Ectodermal cell (in vitro differentiated cells): ENCODE measurements around the gene FAM13C.
"Not testable (repeated sequence)": the region's sequence is repeated elsewhere in the genome, so short reads cannot be mapped to it uniquely, and the experiment has no call there.

Experiments used
- H3K27ac ChIP-seq: 2 replicates; pipeline ENCODE4 v1.7.0; 2013; ENCODE audit warnings: mild to moderate bottlenecking, low read depth, low read length; ENCODE audit not compliant: insufficient read depth, poor library complexity, severe bottlenecking
- H3K27me3 ChIP-seq: 2 replicates; pipeline ENCODE4 v1.7.0; 2013; ENCODE audit warnings: mild to moderate bottlenecking, low read length; ENCODE audit not compliant: insufficient read depth, control insufficient read depth, poor library complexity, severe bottlenecking
- H3K36me3 ChIP-seq: one replicate; pipeline ENCODE4 v1.7.0; 2013; ENCODE audit warnings: low read length; ENCODE audit not compliant: control insufficient read depth, insufficient read depth
- H3K4me1 ChIP-seq: one replicate; pipeline ENCODE4 v1.7.0; 2013; ENCODE audit warnings: low read length; ENCODE audit not compliant: control insufficient read depth, insufficient read depth
- H3K4me3 ChIP-seq: 2 replicates; pipeline ENCODE4 v1.7.0; 2013; ENCODE audit warnings: low read depth, low read length, control low read depth; ENCODE audit not compliant: insufficient read depth
- H3K9me3 ChIP-seq: 2 replicates; pipeline ENCODE4 v1.7.0; 2013; ENCODE audit warnings: mild to moderate bottlenecking, low read length, moderate library complexity; ENCODE audit not compliant: control insufficient read depth
- WGBS, 2 experiments: methylation state at CpG; one replicate each; pipeline ENCODE4 v1.1.7; 2013; ENCODE audit warnings: missing lambda C conversion rate in 2 of 2; 5-methylcytosine and 5-hydroxymethylcytosine counted together

FAM13C gene

DNA sequence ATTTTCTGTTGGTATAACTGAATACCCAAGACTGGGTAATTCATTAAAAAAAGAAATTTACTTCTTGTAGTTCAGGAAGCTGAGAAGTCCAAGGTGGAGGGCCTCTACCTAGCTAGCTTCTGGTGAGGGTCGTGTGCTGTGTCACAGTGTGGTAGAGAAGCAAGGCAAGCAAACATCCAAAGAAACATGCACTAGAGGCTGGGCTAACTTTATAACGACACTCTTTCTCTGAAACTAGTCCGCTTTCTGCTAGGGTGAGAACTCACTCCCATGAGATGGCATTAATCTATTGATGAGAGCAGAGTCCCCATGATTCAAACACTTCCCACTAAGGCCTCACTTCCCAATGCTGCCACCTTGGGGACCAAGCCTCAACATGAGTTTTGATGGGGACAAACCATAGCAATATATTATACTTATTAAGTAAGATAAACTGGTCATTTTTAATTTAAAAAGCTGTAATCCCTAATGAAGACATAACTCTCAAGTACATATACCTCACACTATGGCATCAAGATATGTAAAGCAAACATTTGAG is 135.1 kb downstream of the FAM13C start:
- no peaks in the 10 kb centered on the region for H3K4me1 ChIP-seq
- no peak overlapping the region for H3K4me3 ChIP-seq
- H3K36me3 ChIP-seq, result no peaks in the 10 kb centered on the region
- no peak overlapping the region for H3K27ac ChIP-seq
- 95 to 100% methylated on average over 3 of the region's 3 CpGs for WGBS, 2 experiments
- H3K27me3 ChIP-seq, result no peaks in the 10 kb centered on the region
- H3K9me3 ChIP-seq, result no peaks in the 10 kb centered on the region

DNA sequence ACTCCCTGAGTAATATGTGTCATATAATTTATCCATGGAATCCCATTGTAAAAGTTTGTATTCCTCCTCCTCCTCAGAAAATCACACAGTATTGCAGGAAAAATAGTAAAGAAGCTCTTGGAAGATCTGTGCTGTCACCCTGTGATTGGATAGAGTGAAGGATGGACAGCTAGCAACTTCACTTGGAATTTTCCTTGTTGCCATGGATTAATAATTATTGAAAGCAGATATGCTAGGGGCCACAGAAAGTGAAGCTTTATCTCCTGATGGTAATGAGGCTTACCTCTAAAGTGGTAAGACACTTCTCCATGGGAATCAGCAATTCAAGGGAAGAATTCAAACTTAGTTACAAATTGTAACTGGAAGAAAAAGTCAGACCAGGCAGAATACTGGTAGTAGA is 137.1 kb downstream of the FAM13C start:
- H3K36me3 ChIP-seq, result no peaks in the 10 kb centered on the region
- no peaks in the 10 kb centered on the region for H3K9me3 ChIP-seq
- no peaks in the 10 kb centered on the region for H3K27me3 ChIP-seq
- H3K4me3 ChIP-seq, result no peak overlapping the region
- no peaks in the 10 kb centered on the region for H3K4me1 ChIP-seq
- no peak overlapping the region for H3K27ac ChIP-seq

DNA sequence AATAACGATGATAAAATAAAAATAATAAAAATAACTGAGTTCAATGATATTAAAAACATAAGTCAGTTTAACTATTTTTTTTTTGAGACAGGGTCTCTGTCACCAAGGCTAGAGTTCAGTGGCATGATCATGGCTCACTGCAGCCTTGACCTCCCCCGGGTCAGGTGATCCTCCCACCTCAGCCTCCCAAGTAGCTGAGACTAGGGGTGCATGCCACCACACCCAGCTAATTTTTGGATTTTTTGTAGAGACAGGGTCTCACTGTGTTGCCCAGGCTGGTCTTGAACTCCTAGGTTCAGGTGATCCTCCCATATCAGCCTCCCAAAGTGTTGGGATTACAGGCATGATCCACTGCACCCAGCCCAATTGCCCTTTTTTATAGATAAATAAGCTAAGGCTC is 138.8 kb downstream of the FAM13C start:
- H3K27me3 ChIP-seq, H3K4me1 ChIP-seq, H3K4me3 ChIP-seq, H3K9me3 ChIP-seq, H3K27ac ChIP-seq, H3K36me3 ChIP-seq: not testable (repeated sequence)
- WGBS, 2 experiments, result 87 to 100% methylated on average over 1 to 2 of the region's 2 CpGs

DNA sequence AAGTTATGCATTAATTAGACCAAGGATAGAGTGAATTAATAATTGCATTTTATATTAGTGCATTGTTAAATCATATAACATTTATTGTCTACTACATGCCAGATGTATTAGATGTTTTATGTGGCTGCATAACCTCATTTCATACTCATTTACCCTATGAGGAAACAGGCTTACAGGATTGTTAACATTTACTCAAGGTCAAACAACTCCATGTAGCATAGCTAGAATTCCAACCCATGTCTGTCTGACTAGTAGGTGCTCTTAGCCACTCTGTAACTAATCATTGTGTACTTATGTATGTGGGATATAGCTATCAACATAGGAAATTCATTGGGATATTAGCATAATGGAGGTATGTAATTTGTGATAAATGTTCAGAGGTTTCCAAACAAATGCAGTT is 139.6 kb downstream of the FAM13C start:
- no peaks in the 10 kb centered on the region for H3K27me3 ChIP-seq
- H3K27ac ChIP-seq, result no peak overlapping the region
- no peak overlapping the region for H3K4me3 ChIP-seq
- H3K36me3 ChIP-seq, result no peaks in the 10 kb centered on the region
- no peaks in the 10 kb centered on the region for H3K9me3 ChIP-seq
- no peaks in the 10 kb centered on the region for H3K4me1 ChIP-seq

DNA sequence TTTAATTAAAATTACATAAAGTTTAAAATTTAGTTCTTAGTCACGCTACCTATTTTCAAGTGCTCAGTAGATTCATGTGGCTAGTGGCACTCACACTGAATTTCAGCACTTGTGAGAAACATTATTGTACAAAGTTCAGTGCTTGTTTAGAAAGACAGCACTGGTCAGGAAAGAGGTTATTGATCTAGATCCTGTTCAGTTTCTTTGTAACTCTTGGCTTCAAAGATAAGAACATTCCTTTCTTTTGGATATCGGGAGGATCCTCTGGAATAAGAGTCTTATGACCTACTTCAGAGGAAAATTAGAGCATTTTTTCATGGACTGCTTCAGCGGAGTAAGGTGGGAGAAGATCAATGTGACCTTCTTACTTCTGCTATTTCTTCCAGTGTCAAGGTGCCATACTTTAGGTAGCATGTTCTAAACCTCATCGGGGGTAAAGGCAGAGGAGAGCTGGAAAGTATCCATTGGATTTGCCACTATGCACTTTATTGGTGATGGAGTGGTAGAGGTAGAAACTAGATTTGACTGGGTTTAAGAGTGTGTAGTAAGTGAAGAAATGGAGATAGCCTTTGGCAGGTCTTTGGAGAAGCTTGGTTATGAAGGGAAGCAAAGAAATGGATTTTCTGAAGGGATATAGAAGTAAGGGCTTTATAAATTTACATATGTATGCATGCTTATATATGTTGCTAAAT is 146.0 kb downstream of the FAM13C start:
- Histone ChIP-seq H3K27ac (no peak overlapping the region), H3K36me3 (no peaks in the 10 kb centered on the region), H3K4me1 (no peaks in the 10 kb centered on the region), H3K4me3 (no peak overlapping the region), H3K27me3 (no peaks in the 10 kb centered on the region), H3K9me3 (no peaks in the 10 kb centered on the region)
- WGBS, 2 experiments, result 93 to 100% methylated on average over 3 of the region's 4 CpGs

DNA sequence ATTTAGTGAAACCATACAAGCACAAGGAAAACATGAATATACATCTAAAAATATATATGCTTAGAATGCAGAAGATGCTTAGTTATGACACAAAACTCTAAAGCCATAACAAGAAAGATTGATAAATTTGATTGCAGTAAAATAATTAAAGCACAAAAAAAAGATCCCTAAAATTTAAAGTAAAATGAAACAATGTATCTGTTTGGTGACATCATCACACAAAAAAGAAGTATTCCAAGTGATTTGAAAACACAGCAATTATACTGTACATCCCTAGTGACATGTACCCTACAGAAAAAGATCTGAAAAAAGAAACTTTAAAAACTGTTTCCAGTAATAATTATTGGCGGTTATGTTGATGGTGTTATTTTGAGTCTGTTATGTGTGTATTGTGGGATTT is 148.2 kb downstream of the FAM13C start:
- Histone ChIP-seq H3K27ac (no peak overlapping the region), H3K36me3 (no peaks in the 10 kb centered on the region), H3K9me3 (peaks cover 4% of the 10 kb centered on the region), H3K4me1 (no peaks in the 10 kb centered on the region), H3K4me3 (no peak overlapping the region), H3K27me3 (no peaks in the 10 kb centered on the region)
- WGBS, 2 experiments, result 100% methylated on average over 1 of the region's 1 CpG; no CpG with 5 or more reads in 1 of the 2 experiments

DNA sequence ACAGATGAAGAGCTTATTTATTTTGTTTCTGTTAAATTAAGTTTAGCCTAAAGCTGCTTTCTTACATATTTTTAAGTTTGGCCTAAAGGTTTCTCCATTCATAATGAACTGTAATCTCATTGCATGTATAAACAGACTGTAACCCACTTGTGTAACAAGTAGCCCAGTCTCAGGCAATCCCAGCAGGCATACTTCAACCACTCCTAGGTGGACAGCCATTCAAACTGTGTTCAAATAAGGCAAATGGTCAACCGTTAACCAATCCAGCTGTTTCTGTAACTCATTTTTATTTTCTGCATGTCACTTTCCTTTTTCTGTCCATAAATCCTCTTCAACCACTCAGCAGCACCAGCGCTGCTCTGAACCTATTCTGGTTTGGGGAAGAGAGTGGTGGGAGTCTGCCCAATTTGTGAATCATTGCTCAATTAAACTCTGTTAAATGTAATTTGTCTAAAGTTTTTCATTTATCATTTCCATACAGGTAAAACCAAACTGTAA is 150.0 kb downstream of the FAM13C start:
- WGBS, 2 experiments, result 98 to 100% methylated on average over 1 to 2 of the region's 2 CpGs
- H3K9me3 ChIP-seq, result peaks cover 4% of the 10 kb centered on the region
- no peak overlapping the region for H3K4me3 ChIP-seq
- H3K4me1 ChIP-seq, result no peaks in the 10 kb centered on the region
- H3K27me3 ChIP-seq, result no peaks in the 10 kb centered on the region
- H3K36me3 ChIP-seq, result no peaks in the 10 kb centered on the region
- H3K27ac ChIP-seq, result no peak overlapping the region

DNA sequence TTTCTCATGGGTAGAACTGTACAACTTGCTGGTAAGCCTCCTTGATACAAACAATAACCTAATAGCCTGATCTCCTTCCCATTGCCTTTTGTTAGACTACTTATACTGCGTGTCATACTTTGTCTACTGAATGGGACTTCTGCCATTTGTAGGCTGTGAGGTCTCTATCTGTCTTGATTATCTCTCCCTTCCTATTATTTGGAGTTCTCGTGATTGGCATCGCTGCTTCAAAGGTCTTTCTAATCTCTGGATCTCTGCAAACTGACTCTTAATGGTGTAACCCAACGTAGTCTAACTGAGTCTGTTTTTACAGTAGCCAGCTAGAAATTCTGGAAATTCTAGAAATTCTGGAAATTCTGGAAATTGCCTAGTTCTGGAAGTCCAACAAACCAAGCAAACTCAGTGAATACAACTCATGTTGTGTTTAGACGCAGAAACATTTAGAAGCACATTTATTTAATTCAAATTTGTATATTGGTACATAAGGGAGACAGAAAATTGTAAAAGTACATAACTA is 156.1 kb downstream of the FAM13C start:
- Histone ChIP-seq H3K4me3 (no peak overlapping the region), H3K36me3 (no peaks in the 10 kb centered on the region), H3K27ac (no peak overlapping the region), H3K9me3 (peaks cover 4% of the 10 kb centered on the region), H3K4me1 (no peaks in the 10 kb centered on the region), H3K27me3 (no peaks in the 10 kb centered on the region)
- 90% methylated on average over 4 of the region's 5 CpGs for WGBS, 2 experiments
